Transverse colon (tissue), 4 donors: ENCODE data around the gene RBM39. TPM values are rescaled to one million over a fixed set of nuclear protein-coding genes. Genes with fewer than 3 reads are reported as not detected.
A peak's percentile ranks its signal among the peaks of the same experiment; 100 is the strongest.
"Not testable (repeated sequence)": the region's sequence is repeated elsewhere in the genome, so short reads cannot be mapped to it uniquely, and the experiment has no call there.

Experiments
- DNase-seq: peaks from one replicate; pipeline ENCODE4 v3.0.0-alpha.2; 2019
- H3K27ac ChIP-seq, 4 donors: fragments of 200-600 bp; sonication (generic); 2 replicates each; pipeline ENCODE4 v1.5.1; 2016 to 2018; ENCODE audit warnings: inconsistent platforms in 4 of 4
- H3K27me3 ChIP-seq: fragments of 200-600 bp; sonication (generic); 2 replicates; pipeline ENCODE4 v1.5.1; 2017; ENCODE audit warnings: inconsistent platforms
- H3K36me3 ChIP-seq, 4 donors: fragments of 200-600 bp; sonication (generic); 2 replicates each; pipeline ENCODE4 v1.5.1; 2017 to 2019; ENCODE audit warnings: inconsistent platforms in 4 of 4
- H3K4me1 ChIP-seq, 4 donors: fragments of 200-600 bp; sonication (generic); 2 replicates each; pipeline ENCODE4 v1.5.1; 2017 to 2020; ENCODE audit warnings: inconsistent platforms in 4 of 4
- H3K4me3 ChIP-seq, 4 donors: fragments of 200-600 bp; sonication (generic); 1 replicate in 1 of 4; 2 replicates in 3 of 4; pipeline versions ENCODE4 v1.5.1 to v1.6.1; 2017 to 2019; ENCODE audit warnings: inconsistent platforms in 4 of 4
- H3K9me3 ChIP-seq, 2 donors: fragments of 200-600 bp; sonication (generic); 2 replicates each; pipeline ENCODE4 v1.5.1; 2017 to 2019; ENCODE audit warnings: inconsistent platforms in 2 of 2
- EP300 ChIP-seq: sonication (generic); formaldehyde crosslinking; IDR thresholded peaks from one replicate; pipeline ENCODE4 v1.6.1; 2017; ENCODE audit warnings: antibody characterized with exemption, low read depth
- POLR2A ChIP-seq: fragments of 450-650 bp; IDR thresholded peaks from one replicate; pipeline ENCODE4 v1.6.1; 2016; ENCODE audit warnings: antibody characterized with exemption, mild to moderate bottlenecking, moderate library complexity
- POLR2AphosphoS5 ChIP-seq, 3 donors: sonication (generic); formaldehyde crosslinking; IDR thresholded peaks; one replicate each; pipeline ENCODE4 v1.6.1; 2016; ENCODE audit warnings: antibody characterized with exemption in 3 of 3
- WGBS, 2 donors: methylation state at CpG; one replicate each; pipeline ENCODE4 v1.1.5; 2018; ENCODE audit warnings: low coverage in 1 of 2; 5-methylcytosine and 5-hydroxymethylcytosine counted together
- in situ Hi-C, 4 donors: fragments of 200-750 bp; cut with MboI; loops; one replicate each; pipeline versions ENCODE4 v1.15.0 to v1.15.1; 2017; ENCODE audit warnings: low sequenced_read_pairs in 3 of 4, low pct_ligation_motif_present in 1 of 4, low pct_unique_long_range_greater_than_20kb in 1 of 4
- intact Hi-C: fragments of 100-400 bp; cut with DNase I; formaldehyde crosslinking; loops from one replicate; pipeline ENCODE4 v1.15.1; 2023; ENCODE audit warnings: low total_unique reads
- total RNA-seq, 4 donors: library from RNA; depleted of rRNA; stranded (reverse); fragments of >200 nt; gene quantifications; one replicate each; pipeline ENCODE4 v1.1.0, GENCODE V29; 2016
- TF ChIP-seq, protein P1 (sequence below), 5 experiments: fragments of 200-600 bp in 3 of 5; fragments of 450-650 bp in 2 of 5; sonication (generic) in 3 of 5; IDR thresholded peaks; 1 replicate in 2 of 5; 2 replicates in 3 of 5; pipeline ENCODE4 v1.5.1; 2016 to 2017; ENCODE audit warnings: antibody characterized with exemption in 5 of 5, inconsistent platforms in 3 of 5, mild to moderate bottlenecking in 2 of 5, moderate library complexity in 1 of 5

The RBM39 gene
- total RNA-seq, 4 donors from 2014 or later, result 264 to 721 (median 416) TPM

DNA sequence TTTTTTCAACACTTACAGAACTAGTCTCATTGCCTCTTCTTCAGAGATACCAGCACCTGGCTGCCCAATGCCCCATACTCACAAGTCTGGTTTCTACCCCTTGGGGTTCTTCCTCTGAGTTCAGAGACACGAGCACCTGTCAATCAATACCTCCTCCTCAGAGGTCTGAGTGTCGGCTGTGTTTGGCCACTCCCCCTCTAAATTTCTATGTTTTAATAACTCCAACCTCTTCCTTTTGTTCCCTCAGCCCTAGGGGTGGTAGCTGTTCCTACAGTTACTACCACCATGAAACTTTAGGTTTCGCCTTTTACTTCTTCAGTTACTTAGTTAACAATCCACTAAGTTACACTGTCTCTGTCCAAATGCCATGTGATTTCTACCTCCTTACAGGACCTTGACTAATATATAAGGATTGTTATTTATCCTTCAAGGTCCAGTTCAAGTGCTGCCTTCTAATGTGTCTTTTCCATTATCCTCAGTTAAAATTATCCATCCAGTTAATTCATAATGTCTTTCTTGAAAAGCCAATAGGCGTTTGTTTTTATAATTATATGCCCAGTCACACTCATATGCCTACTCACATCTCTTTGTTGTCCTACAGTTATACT is 15.1 kb upstream of the RBM39 start:
- Histone ChIP-seq H3K27me3 (no peaks in the 10 kb centered on the region), H3K9me3 (no peaks in the 10 kb centered on the region), H3K36me3 (no peaks in the 10 kb centered on the region), H3K4me1 (no peaks in the 10 kb centered on the region), H3K27ac (no peak overlapping the region), H3K4me3 (no peak overlapping the region)
- WGBS, 2 donors, result 76 to 86% methylated on average over 1 to 4 of the region's 4 CpGs
- in situ Hi-C loops (no loop called here), intact Hi-C loops (no loop called here)
- DNase-seq, result no peak
- TF ChIP-seq EP300, result no peak

DNA sequence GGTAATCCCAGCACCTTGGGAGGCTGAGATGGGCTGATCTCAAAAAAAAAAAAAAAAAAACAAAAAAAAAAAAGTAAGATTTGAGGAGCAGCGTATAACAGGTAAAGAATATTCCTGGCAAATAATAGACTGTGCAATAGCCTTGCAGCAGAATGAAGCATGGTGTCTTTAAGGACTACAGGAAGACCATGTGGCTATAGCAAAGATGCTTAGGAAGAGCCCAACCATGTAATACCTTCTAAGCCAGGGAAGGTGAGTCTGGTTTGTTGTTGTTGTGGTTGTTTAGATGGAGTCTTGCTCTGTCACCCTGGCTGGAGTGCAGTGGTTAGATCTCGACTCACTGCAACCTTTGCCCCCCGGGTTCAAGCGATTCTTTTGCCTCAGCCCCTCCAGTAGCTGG is 14.3 kb upstream of the RBM39 start:
- Histone ChIP-seq H3K27me3 (no peaks in the 10 kb centered on the region), H3K36me3 (no peaks in the 10 kb centered on the region), H3K4me3 (no peak overlapping the region), H3K27ac (no peak overlapping the region), H3K9me3 (no peaks in the 10 kb centered on the region), H3K4me1 (no peaks in the 10 kb centered on the region)
- no peak for TF ChIP-seq EP300
- no peak for TF ChIP-seq POLR2AphosphoS5 (IDR thresholded peaks at IDR 0.05)
- no peak for TF ChIP-seq POLR2A
- TF ChIP-seq, protein P1, sequence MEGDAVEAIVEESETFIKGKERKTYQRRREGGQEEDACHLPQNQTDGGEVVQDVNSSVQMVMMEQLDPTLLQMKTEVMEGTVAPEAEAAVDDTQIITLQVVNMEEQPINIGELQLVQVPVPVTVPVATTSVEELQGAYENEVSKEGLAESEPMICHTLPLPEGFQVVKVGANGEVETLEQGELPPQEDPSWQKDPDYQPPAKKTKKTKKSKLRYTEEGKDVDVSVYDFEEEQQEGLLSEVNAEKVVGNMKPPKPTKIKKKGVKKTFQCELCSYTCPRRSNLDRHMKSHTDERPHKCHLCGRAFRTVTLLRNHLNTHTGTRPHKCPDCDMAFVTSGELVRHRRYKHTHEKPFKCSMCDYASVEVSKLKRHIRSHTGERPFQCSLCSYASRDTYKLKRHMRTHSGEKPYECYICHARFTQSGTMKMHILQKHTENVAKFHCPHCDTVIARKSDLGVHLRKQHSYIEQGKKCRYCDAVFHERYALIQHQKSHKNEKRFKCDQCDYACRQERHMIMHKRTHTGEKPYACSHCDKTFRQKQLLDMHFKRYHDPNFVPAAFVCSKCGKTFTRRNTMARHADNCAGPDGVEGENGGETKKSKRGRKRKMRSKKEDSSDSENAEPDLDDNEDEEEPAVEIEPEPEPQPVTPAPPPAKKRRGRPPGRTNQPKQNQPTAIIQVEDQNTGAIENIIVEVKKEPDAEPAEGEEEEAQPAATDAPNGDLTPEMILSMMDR (IDR thresholded peaks at IDR 0.05), result no peak
- intact Hi-C loops (no loop called here), in situ Hi-C loops (no loop called here)
- 94 to 100% methylated on average over 1 to 4 of the region's 4 CpGs for WGBS, 2 donors
- no peak for DNase-seq

DNA sequence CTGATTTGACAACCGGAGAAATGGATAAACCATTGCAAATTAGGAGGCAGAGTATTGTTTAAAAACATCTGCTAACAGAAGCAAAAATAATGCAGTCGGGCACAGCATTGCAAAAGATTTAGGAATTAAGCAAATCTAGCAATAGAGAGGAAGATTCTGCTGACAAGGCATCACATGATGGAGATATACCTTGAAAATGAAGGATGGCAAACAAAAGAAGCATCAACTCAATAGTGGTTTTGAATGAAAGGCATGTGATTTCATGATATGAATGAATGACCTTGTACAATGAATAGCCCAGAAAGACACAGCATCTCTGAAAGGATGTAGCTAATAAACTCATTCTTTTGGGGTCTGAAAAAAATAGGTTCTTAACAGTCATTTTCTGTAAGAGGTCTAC is 8.6 kb upstream of the RBM39 start:
- in situ Hi-C loops (no loop called here), intact Hi-C loops (no loop called here)
- Histone ChIP-seq H3K27me3 (no peaks in the 10 kb centered on the region), H3K4me1 (no peaks in the 10 kb centered on the region), H3K9me3 (no peaks in the 10 kb centered on the region), H3K36me3 (no peaks in the 10 kb centered on the region), H3K27ac (no peak overlapping the region), H3K4me3 (no peak overlapping the region)
- 70 to 85% methylated on average over 2 of the region's 2 CpGs for WGBS, 2 donors
- TF ChIP-seq, protein P1 (IDR thresholded peaks at IDR 0.05), result no peak
- TF ChIP-seq POLR2A (no peak), EP300 (no peak), POLR2AphosphoS5 (IDR thresholded peaks at IDR 0.05) (no peak)
- no peak for DNase-seq

DNA sequence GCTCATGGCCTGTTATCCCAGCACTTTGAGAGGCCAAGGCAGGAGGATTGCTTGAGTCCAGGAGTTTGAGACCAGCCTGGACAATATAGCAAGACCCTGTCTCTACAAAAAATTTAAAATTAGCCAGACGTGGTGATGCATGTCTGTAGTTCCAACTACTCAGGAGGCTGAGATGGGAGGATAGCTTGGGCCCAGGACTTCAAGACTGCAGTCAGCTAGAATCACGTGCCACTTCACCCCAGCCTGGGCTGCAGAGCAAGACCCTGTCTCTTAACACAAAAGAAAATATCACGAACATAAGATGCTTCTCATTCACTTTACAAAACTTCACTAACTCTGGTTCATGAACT is 2.4 kb upstream of the RBM39 start:
- DNase-seq, H3K36me3 ChIP-seq, in situ Hi-C loops, H3K27me3 ChIP-seq, H3K9me3 ChIP-seq: not testable (repeated sequence)
- intact Hi-C loops, result loop anchor here (10.0 kb wide), 1 partner anchor 130 kb away; no protein-coding TSS in a partner anchor
- H3K4me3 ChIP-seq, result peak overlapping the region in 1 of 4 donors; percentile 66
- WGBS, 2 donors, result 93 to 95% methylated on average over 3 of the region's 3 CpGs
- peaks cover 6 to 24% (median 17%) of the 10 kb centered on the region in 4 donors for H3K4me1 ChIP-seq
- peak overlapping the region; percentile 96 to 99 (median 98) for H3K27ac ChIP-seq

DNA sequence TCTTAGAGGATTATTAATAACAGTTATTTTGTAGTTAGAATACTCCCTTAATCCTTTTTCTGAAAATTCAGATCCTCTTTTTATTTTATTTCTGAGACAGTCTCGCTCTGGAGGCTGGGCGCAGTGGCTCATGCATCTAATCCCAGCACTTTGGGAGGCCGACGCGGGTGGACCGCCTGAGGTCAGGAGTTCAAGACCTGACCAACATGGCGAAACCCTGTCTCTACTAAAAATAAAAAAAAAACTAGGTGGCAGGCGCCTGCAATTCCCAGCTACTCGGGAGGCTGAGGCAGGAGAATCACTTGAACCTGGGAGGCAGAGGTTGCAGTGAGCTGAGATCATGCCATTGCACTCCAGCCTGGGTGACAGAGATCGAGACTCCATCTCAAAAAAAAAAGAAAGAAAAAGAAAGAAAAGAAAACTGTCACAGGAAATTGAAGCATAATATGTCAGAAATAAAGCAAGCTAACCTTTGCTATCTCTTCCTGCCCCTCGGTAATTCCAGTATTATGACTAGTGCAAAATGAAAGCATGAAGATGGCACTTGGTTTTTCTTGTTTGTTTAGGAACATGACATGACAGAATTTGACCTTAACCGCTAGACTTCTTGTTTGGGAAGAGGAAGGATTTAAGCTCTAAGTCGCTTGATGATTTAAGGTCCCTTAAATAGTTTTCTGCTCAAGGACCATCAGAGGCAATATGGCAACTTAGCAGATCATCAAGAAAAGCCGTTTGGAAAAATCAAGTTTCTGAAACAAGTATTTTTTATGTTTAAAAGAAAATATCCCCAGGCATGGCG is 1.8 kb upstream of the RBM39 start:
- Histone ChIP-seq H3K27ac (peak overlapping the region; percentile 96 to 99 (median 98)), H3K4me3 (peak overlapping the region in 1 of 4 donors; percentile 66), H3K4me1 (peaks cover 11 to 30% (median 22%) of the 10 kb centered on the region in 4 donors), H3K27me3 (no peaks in the 10 kb centered on the region), H3K36me3 (peaks cover 0 to 14% (median 6%) of the 10 kb centered on the region in 4 donors), H3K9me3 (no peaks in the 10 kb centered on the region)
- intact Hi-C loops (loop anchor here (10.0 kb wide), 1 partner anchor 131 kb away; no protein-coding TSS in a partner anchor), in situ Hi-C loops (no loop called here)
- TF ChIP-seq, protein P1 (IDR thresholded peaks at IDR 0.05), result no peak
- TF ChIP-seq EP300 (no peak), POLR2A (no peak), POLR2AphosphoS5 (IDR thresholded peaks at IDR 0.05) (no peak)
- WGBS, 2 donors, result 60 to 77% methylated on average over 10 to 15 of the region's 15 CpGs
- no peak for DNase-seq
